OCI-LY7 (cell line): Measurements from ENCODE around the gene YTHDF1. TPM values are rescaled to one million over a fixed set of nuclear protein-coding genes. Genes with fewer than 3 reads are reported as not detected.

Experiments used
- BruUV-seq: library from RNA; stranded (reverse); fragments of 400-500 nt; replicated peaks from 2 replicates; lab custom pipeline; 2021; lab: Mats Ljungman, UMichigan
- CTCF ChIA-PET: fragments of 300-600 bp; sonication (Branson Sonifier 250); formaldehyde crosslinking; loops from one replicate; lab custom pipeline; 2022; ENCODE audit warnings: antibody characterized with exemption; ENCODE audit not compliant: unreplicated experiment; lab: Charles Lee
- POLR2A ChIA-PET: fragments of 300-600 bp; sonication (Branson Sonifier 250); formaldehyde crosslinking; loops from one replicate; lab custom pipeline; 2022; ENCODE audit warnings: antibody characterized with exemption; lab: Charles Lee
- DNase-seq: peaks from one replicate; pipeline ENCODE4 v3.0.0-alpha.2; 2015; ENCODE audit warnings: low spot score
- H2AFZ ChIP-seq: fragments of 200-600 bp; sonication (generic), shearing (Covaris generic); 2 replicates; pipeline ENCODE4 v1.6.1; 2014; ENCODE audit warnings: mild to moderate bottlenecking, antibody characterized with exemption, low read length, moderate library complexity
- H3K27ac ChIP-seq: fragments of 200-600 bp; sonication (generic); 2 replicates; pipeline ENCODE4 v1.5.1; 2014; ENCODE audit warnings: mixed run types, low read depth, mild to moderate bottlenecking, moderate library complexity, low read length, inconsistent platforms; ENCODE audit not compliant: poor library complexity, severe bottlenecking
- H3K36me3 ChIP-seq: fragments of 200-600 bp; sonication (generic); 2 replicates; pipeline ENCODE4 v1.6.1; 2014; ENCODE audit warnings: mild to moderate bottlenecking, antibody characterized with exemption, low read length, moderate library complexity, mixed read lengths; ENCODE audit not compliant: insufficient read depth
- H3K4me1 ChIP-seq: fragments of 200-600 bp; sonication (generic); 2 replicates; pipeline ENCODE4 v1.5.1; 2014; ENCODE audit warnings: mild to moderate bottlenecking, low read length; ENCODE audit not compliant: insufficient read depth, poor library complexity, severe bottlenecking
- H3K4me2 ChIP-seq: fragments of 200-600 bp; sonication (generic); 2 replicates; pipeline ENCODE4 v1.6.1; 2014; ENCODE audit warnings: mild to moderate bottlenecking, low read length
- H3K4me3 ChIP-seq: fragments of 200-600 bp; sonication (generic); 2 replicates; pipeline ENCODE4 v1.5.1; 2014; ENCODE audit warnings: mild to moderate bottlenecking, low read depth, low read length; ENCODE audit not compliant: poor library complexity, severe bottlenecking
- H3K79me2 ChIP-seq: fragments of 200-600 bp; sonication (generic); 2 replicates; pipeline ENCODE4 v1.6.1; 2016; ENCODE audit warnings: low read depth, mild to moderate bottlenecking, low read length, moderate library complexity, mixed read lengths; ENCODE audit not compliant: insufficient read depth
- H3K9me2 ChIP-seq: fragments of 200-600 bp; sonication (generic); 2 replicates; pipeline ENCODE4 v1.6.1; 2016; ENCODE audit warnings: mild to moderate bottlenecking, low read length, mixed read lengths; ENCODE audit not compliant: insufficient read depth
- H3K9me3 ChIP-seq: fragments of 200-600 bp; sonication (generic); 2 replicates; pipeline ENCODE4 v1.6.1; 2014; ENCODE audit warnings: mild to moderate bottlenecking, mixed run types, low read length, mixed read lengths
- H4K20me1 ChIP-seq: fragments of 200-600 bp; sonication (generic); 2 replicates; pipeline ENCODE4 v1.6.1; 2014; ENCODE audit warnings: mild to moderate bottlenecking, antibody characterized with exemption, low read length, moderate library complexity, mixed read lengths; ENCODE audit not compliant: insufficient read depth
- CTCF ChIP-seq: fragments of 200-600 bp; sonication (generic); conservative IDR thresholded peaks from 2 replicates; pipeline ENCODE4 v1.5.1; 2014; ENCODE audit warnings: mild to moderate bottlenecking, antibody characterized with exemption, low read length, moderate library complexity, mixed read lengths
- EZH2phosphoT487 ChIP-seq: fragments of 200-600 bp; sonication (generic); IDR thresholded peaks from 2 replicates; pipeline ENCODE4 v1.6.1; 2018; ENCODE audit warnings: low read depth, borderline replicate concordance, mild to moderate bottlenecking, mixed run types, antibody characterized with exemption, low read length, moderate library complexity, mixed read lengths
- intact Hi-C: fragments of 100-400 bp; cut with micrococcal nuclease; formaldehyde crosslinking; loops from one replicate; pipeline ENCODE4 v1.10.0; 2022; ENCODE audit not compliant: unreplicated experiment
- microRNA-seq: library from miRNA; unstranded; fragments of <30 nt; microRNA quantifications from one replicate; pipeline ENCODE4 v1.2.0, GENCODE V29; 2022; ENCODE audit warnings: borderline replicate concordance
- small RNA-seq: library from RNA; depleted of rRNA; stranded (forward); fragments of <200 nt; gene quantifications from one replicate; pipeline ENCODE3, GENCODE V24; 2014
- total RNA-seq, 2 experiments: library from RNA; depleted of rRNA in 1 of 2; stranded (reverse); fragments of >200 nt in 1 of 2; shearing (Covaris generic) in 1 of 2; gene quantifications; 2 replicates each; pipeline ENCODE4 v1.2.3, GENCODE V29; 2014 to 2022

Gene YTHDF1
- total RNA-seq, 2 experiments from 2014 or later: 31.3 to 42.7 TPM

GRCh38 chr20:63147532-63147931 is 68.4 kb downstream of the YTHDF1 start:
- TF ChIP-seq EZH2phosphoT487 (no peak), CTCF (no peak)
- Histone ChIP-seq H3K79me2 (no peaks in the 10 kb centered on the region), H4K20me1 (no peaks in the 10 kb centered on the region), H3K27ac (no peak overlapping the region), H3K36me3 (no peaks in the 10 kb centered on the region), H3K4me1 (no peaks in the 10 kb centered on the region), H3K9me3 (peaks cover 17% of the 10 kb centered on the region), H3K4me3 (no peak overlapping the region), H3K9me2 (no peaks in the 10 kb centered on the region), H3K4me2 (no peak overlapping the region), H2AFZ (no peak overlapping the region)
- POLR2A ChIA-PET: no interaction called here
- no peak for DNase-seq
- CTCF ChIA-PET: no interaction called here
- intact Hi-C loops: no loop called here
- BruUV-seq: no TSS peak

Small RNA genes within 50 kb of the gene (microRNA-seq; reads per million reads assigned to microRNA genes)
- not detected for gene MIR124-3
- not detected for gene MIR3196

Small RNA genes within 50 kb of the gene (small RNA-seq; reads per million reads assigned to genes)
- gene MIR124-3 (not detected), gene MIR3196 (not detected)

Other genes with a start within 250 kb of the YTHDF1 start
- not detected in 2 replicates for gene BHLHE23, start 209.2 kb downstream of the YTHDF1 start, total RNA-seq (2014; rRNA removed; shearing (Covaris generic))
- not detected in 2 replicates for gene BHLHE23, start 209.2 kb downstream of the YTHDF1 start, total RNA-seq (2022)
- gene BIRC7, start 19.8 kb upstream of the YTHDF1 start, total RNA-seq (2014; rRNA removed; shearing (Covaris generic)): not detected in 2 replicates
- 0.39 and 0.42 TPM in 2 replicates for gene BIRC7, start 19.8 kb upstream of the YTHDF1 start, total RNA-seq (2022)
- not detected in 2 replicates for gene NKAIN4, start 38.3 kb upstream of the YTHDF1 start, total RNA-seq (2014; rRNA removed; shearing (Covaris generic))
- not detected in 2 replicates for gene NKAIN4, start 38.3 kb upstream of the YTHDF1 start, total RNA-seq (2022)
- gene ARFGAP1, start 56.7 kb upstream of the YTHDF1 start, total RNA-seq (2014; rRNA removed; shearing (Covaris generic)): 50.4 and 57.9 TPM in 2 replicates
- gene ARFGAP1, start 56.7 kb upstream of the YTHDF1 start, total RNA-seq (2022): 105 and 116 TPM in 2 replicates
- gene COL20A1, start 77.1 kb upstream of the YTHDF1 start, total RNA-seq (2014; rRNA removed; shearing (Covaris generic)): not detected in 2 replicates
- gene COL20A1, start 77.1 kb upstream of the YTHDF1 start, total RNA-seq (2022): 0.09 and 0.15 TPM in 2 replicates
- not detected in 2 replicates for gene CHRNA4, start 145.2 kb upstream of the YTHDF1 start, total RNA-seq (2014; rRNA removed; shearing (Covaris generic))
- not detected in 2 replicates for gene CHRNA4, start 145.2 kb upstream of the YTHDF1 start, total RNA-seq (2022)